Heart left ventricle (tissue), 13 donors: ENCODE measurements around the gene TMED8.

Experiments used
- CTCF ChIP-seq, 12 donors: fragments of 200-600 bp; sonication (generic) in 4 of 12; IDR thresholded peaks; one replicate each; pipeline versions ENCODE4 v1.5.0 to v1.8.0; 2018 to 2022; ENCODE audit warnings: antibody characterized with exemption in 12 of 12, mild to moderate bottlenecking in 5 of 12
- POLR2A ChIP-seq, 2 donors: fragments of 450-650 bp; IDR thresholded peaks; one replicate each; pipeline ENCODE4 v1.6.1; 2017; ENCODE audit warnings: antibody characterized with exemption in 2 of 2, mild to moderate bottlenecking in 2 of 2, moderate library complexity in 2 of 2
- donor health status: ischemic (EF 13 %, LVEDD 7.1; RV severe dilation, severe dysfunction).
- donor health status: DM: no; HTN: yes; CAD: no.
- donor health status: DM: no; HTN: no; CAD: no.
- donor health status: ischemic (EF 25% LVEDD 6.9; RV normal size, moderate dysfunction).
- donor health status: ischemic (EF 25% LVEDD 5.7; RV mildly dilated, moderate dysfunction).
- donor health status: ischemic (EF 35%, LVEDD 5.7; RV mildly dilated, moderate dysfunction).
- donor health status: nonischemic (EF 11% LVEDD 7.7; RV severe dilation, severe dysfunction).
- donor health status: DM: yes; HTN: yes; CAD: no.
- donor health status: PGD.
- donor health status: ischemic (EF 29% LVEDD 5.4; RV normal size, mild dysfunction).
- donor health status: nonischemic (EF 23%, LVEDD 6.1; RV moderate dilation, normal function).

DNA sequence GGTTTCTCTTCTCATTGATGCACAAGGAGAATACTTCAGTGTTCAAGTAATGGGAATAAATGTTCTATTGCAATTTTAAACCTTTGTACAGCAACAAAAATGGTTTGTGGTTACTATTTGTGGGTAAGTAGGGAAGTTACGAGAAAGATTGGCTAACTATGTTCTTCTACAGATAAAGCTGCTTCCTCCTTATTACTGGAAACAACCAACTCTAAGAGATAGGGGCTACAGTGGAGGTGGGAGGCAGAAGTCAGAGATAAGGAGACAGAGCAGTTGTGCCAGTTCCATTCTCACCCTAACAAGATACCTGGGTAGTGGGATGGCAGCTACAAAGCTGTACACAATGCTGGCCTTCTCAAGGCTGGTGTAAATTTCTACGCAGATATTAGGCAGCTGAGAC lies 30.3 kb upstream of the TMED8 start:
- TF ChIP-seq CTCF (IDR thresholded peaks at IDR 0.05) (no peak), POLR2A (IDR thresholded peaks at IDR 0.05) (no peak)
